Tracheal epithelial cell (primary cell): Measurements from ENCODE around the gene MT4. TPM values are rescaled to one million over a fixed set of nuclear protein-coding genes. Genes with fewer than 3 reads are reported as not detected.

Source experiments
- total RNA-seq: library from RNA; depleted of rRNA; stranded (reverse); fragments of >200 nt; gene quantifications from 2 replicates; pipeline ENCODE4 v1.2.1, GENCODE V29; 2014

Gene MT4
- total RNA-seq: not detected in 2 replicates

GRCh38 chr16:56564793-56565477 is at the start of gene MT4:
Gene MT4, plus strand, starts transcription at chr16:56565073. Its CDS starts 56 bp downstream, at chr16:56565129.

DNA sequence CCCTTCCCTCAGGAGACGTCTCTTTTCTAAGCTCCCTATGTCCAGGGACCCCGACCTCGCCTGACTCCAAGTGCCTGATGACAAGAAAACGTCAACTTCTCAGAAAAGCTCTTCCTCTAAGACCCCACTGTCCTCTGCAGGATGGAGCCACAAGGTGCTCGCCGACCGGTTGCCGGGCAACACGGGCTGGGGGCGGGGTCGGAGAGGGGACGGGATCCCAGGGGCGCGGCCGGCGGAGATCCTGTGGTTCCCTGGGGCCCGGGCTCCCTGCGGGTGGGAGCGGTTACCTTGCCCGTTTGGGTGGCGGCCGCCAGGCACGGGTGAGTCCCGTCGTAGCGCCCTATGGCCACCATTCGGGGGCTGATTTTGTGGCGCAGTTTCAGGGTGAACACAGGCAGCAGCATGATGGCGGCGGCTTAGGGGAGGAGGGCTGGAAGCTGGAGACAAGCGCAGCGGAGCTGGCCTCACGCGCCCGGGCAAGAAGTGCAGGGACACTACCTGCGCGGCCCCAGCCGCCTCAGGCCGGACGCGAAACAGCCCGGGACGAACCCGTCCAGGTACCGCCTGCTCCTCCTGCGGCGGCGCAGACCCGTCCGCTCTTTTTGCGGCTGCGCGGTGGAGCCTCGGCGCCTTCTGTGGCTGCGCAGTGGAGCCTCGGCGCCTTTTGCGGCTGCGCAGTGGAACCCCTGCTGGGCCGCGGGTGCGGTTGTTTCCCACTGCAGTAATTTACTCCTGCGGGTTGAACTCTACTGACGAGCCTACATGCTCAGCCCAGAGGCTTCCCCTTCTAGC is 45.2 kb upstream of the MT4 start, which contains the start of gene BBS2:
TSS of gene BBS2 (minus strand) at position 566 of the 792 bp plus-strand sequence. CDS start at position 404, 162 bp downstream.

GRCh38 chr16:56589141-56590039 is 24.5 kb downstream of the MT4 start, which contains the start of gene MT3:
Gene MT3, plus strand, starts transcription at chr16:56589528. Its CDS starts 63 bp downstream, at chr16:56589591.

GRCh38 chr16:56608043-56608875 is 43.4 kb downstream of the MT4 start, which contains the start of gene MT2A:
Gene MT2A, plus strand, starts transcription at chr16:56608584. Its CDS starts 72 bp downstream, at chr16:56608656.

Other genes starting within 250 kb of the MT4 start
- gene AMFR, start 139.5 kb upstream of the MT4 start, total RNA-seq: 298 and 302 TPM in 2 replicates
- 61.0 and 105 TPM in 2 replicates for gene NUDT21, start 113.7 kb upstream of the MT4 start, total RNA-seq
- gene OGFOD1, start 113.5 kb upstream of the MT4 start, total RNA-seq: 74.5 and 74.8 TPM in 2 replicates
- 23.9 and 52.1 TPM in 2 replicates for gene BBS2, start 45.0 kb upstream of the MT4 start, total RNA-seq
- gene MT3, start 24.5 kb downstream of the MT4 start, total RNA-seq: not detected in 2 replicates
- gene MT2A, start 43.5 kb downstream of the MT4 start, total RNA-seq: 173 and 340 TPM in 2 replicates
- 388 and 673 TPM in 2 replicates for gene MT1E, start 60.7 kb downstream of the MT4 start, total RNA-seq
- gene MT1M, start 67.6 kb downstream of the MT4 start, total RNA-seq: 0.43 and 12.5 TPM in 2 replicates
- gene MT1A, start 73.6 kb downstream of the MT4 start, total RNA-seq: not detected in 2 replicates
- gene MT1B, start 86.8 kb downstream of the MT4 start, total RNA-seq: not detected in 2 replicates
- gene MT1F, start 92.9 kb downstream of the MT4 start, total RNA-seq: 3.8 and 14.5 TPM in 2 replicates
- gene MT1G, start 103.0 kb downstream of the MT4 start, total RNA-seq: 4.1 TPM in 1 of 2 replicates, not detected in the other
- not detected in 2 replicates for gene MT1H, start 104.7 kb downstream of the MT4 start, total RNA-seq
- 1,179 and 3,595 TPM in 2 replicates for gene MT1X, start 117.4 kb downstream of the MT4 start, total RNA-seq
- 43.9 and 70.8 TPM in 2 replicates for gene NUP93, start 165.1 kb downstream of the MT4 start, total RNA-seq